T-helper 2 cell (primary cell): Measurements from ENCODE around the gene MTURN.

ENCODE experiments used
- DNase-seq, 5 experiments: peaks; one replicate each; pipeline versions ENCODE4 v3.0.0 to v3.0.0-alpha.2; 2012 to 2022

Gene MTURN

GRCh38 chr7:30162622-30163124 is 27.9 kb downstream of the MTURN start:
- peak in 1 of 5 experiments; percentile 35 for DNase-seq

DNA sequence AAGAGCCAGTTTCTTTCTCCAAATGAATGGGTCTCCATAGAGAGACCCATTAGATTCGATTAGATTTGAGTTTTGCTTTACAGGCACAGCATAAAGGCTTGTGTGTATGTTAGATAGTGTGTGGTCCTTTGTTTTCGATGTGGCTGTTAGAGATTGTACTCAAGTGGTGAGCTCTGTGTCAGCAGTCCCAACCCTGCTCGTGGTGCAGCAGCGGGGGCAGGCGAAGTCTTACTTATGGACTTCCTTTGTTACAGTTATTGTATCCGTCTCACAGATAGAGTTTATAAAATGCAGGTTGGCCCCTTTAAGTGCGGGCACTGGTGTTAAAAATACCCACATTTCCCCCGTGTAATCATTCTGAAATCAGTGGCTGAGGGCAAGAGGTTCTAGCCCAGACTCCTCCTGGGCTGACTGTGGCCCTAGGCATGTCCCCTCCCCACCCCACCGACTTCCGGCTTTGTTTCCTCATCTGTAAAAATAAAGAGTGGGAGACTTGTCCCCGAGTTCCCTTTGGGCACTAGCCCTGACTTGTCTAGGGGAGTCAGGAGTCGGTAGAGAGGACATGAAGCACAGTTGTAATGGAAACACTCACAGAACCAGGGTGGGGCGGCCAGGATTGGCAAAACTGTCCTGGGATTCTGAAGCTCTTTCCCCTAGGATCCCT is 28.6 kb downstream of the MTURN start:
- DNase-seq: peak in 2 of 5 experiments; percentile 38 to 66

DNA sequence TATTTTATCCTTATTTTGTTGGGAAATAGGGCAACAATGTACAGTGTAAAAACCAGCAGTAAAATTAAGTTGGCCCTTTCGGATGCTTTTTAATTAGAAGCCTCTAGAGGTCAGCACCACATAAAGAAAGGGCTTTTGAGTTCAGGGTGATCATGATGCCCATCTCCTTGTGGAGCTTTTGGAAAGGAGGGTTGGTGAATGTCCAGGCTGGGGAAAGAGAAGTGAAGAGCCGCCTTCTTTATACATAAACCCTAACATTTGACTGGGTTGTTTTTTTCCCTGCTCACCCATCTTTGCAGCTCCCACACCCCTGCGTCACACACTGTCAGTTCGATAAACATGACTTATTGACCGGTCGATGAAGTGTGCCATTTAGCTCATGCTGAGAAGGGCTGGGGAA is 29.8 kb downstream of the MTURN start:
- DNase-seq: peak in 1 of 5 experiments; percentile 26

GRCh38 chr7:30165590-30165989 is 30.8 kb downstream of the MTURN start:
- DNase-seq: no peak

DNA sequence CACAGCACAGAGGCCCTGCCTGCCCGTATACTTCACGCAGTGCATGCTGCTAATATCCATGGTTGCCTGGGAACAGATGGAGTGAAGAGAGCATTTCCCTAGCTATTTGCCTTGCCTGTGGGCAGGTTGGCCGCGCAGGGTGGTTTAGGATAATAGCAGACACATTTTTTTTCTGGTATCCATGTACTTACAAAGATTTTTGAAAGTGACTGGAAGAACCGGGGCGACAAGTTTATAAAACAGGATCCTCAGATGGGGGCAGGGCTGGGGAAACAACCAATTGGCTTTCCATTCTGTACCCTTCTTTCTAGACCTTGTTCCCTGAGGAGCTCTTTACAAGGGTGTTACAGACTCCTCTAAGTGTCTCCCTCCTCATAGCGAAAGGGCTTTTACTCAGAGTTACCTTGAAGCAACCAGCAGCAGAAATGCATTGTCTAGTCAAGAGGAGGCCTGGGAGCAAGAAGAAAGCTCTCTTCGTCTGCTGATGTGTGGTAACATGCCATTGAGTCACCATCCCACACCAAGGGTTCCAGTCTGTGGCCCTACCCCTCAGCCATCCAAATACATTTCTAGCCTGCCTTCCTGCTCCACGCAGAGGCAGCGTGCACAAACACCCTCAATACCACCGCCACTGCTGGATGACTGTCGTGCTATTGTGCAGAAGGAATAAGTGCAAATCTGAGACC is 31.5 kb downstream of the MTURN start:
- DNase-seq: no peak

DNA sequence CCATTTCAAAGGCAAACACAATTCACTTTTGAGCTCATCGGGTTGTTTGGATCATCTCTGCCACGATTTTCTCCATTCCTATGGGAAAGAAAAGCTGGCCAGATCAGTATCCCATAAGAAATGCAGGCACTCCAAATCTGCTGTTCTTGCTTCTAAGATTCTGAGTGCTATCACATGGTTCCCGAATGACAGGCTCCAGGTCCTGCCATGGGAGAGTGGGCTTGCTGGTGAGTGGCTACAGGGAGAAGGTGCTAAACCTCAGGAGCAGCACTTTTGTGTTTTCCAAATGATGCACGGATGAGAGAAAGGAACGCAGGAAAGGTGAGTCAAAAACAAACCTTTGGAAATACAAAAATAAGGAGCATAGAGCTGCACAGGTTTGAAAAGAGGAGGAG is 32.1 kb downstream of the MTURN start:
- DNase-seq: no peak

DNA sequence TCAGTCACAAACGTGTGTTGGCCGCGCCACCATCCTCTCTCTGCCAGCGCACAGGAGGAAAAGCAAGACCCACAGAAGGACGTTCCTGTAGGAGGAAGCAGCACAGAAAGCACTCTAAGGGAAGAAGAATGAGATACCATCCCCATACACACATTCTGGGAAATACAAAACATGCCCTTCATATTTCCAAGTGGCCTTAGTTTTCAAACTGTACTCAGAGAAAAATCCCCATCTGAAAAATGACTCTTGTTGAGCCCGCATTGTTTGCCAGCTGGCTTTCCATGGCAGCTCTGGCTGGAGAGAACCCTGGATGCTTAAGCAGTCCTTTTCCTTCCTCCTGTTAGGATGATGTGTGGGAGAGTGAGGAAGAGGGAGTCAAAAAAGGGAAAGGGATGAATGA is 33.1 kb downstream of the MTURN start:
- no peak for DNase-seq

- DNase-seq: no peak
These were observed 34.2 kb downstream of the MTURN start for GRCh38 chr7:30168835-30169573.

- DNase-seq: no peak
These were observed 34.8 kb downstream of the MTURN start for GRCh38 chr7:30169579-30169978.

- no peak for DNase-seq
These were observed 35.9 kb downstream of the MTURN start for GRCh38 chr7:30170476-30171205.

GRCh38 chr7:30171766-30172447 is 37.1 kb downstream of the MTURN start:
- DNase-seq: no peak

GRCh38 chr7:30172451-30172850 is 37.7 kb downstream of the MTURN start:
- DNase-seq: no peak

GRCh38 chr7:30173058-30173897 is 38.5 kb downstream of the MTURN start:
- DNase-seq: peak in 1 of 5 experiments; percentile 7

DNA sequence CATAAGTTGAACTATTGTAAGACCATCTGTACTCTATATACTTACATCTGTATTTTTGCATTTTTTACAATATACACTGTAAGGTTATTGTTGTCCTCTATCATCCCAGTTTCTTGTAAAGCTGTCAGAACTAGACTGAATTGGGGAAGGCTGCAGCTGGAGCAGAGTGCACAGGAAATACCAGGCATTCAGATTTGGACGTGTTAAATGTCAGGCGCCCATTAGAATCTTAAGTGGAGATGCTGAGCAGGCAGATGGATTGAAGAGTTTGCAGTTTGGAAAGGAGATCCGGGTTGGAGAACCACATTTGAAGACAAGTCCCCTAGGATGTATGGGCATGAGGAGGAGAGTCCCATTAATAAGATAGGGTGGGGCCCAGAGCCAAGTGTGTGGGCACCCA is 40.4 kb downstream of the MTURN start:
- DNase-seq: no peak

GRCh38 chr7:30175636-30176147 is 40.9 kb downstream of the MTURN start:
- DNase-seq: no peak

GRCh38 chr7:30176463-30177109 is 41.8 kb downstream of the MTURN start:
- no peak for DNase-seq

GRCh38 chr7:30177186-30177585 is 42.4 kb downstream of the MTURN start:
- no peak for DNase-seq

DNA sequence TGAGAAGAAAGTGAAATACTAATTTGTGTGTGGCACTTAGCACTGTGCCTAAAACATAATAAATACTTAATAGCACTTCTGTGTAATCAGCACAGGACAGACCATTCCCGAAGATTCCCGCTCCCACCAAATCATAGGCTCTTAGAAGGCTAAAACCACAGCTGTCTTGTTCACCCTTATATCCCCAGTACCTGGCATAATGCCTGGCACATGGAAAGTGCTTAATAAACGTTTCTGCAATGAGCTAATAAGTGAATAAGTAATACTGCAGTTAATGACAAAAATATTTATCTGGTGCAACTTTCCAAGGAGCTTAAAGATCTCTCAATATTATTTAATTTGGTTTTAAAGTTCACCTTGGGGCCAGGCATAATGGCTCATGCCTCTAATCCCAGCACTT is 43.2 kb downstream of the MTURN start:
- DNase-seq: no peak

DNA sequence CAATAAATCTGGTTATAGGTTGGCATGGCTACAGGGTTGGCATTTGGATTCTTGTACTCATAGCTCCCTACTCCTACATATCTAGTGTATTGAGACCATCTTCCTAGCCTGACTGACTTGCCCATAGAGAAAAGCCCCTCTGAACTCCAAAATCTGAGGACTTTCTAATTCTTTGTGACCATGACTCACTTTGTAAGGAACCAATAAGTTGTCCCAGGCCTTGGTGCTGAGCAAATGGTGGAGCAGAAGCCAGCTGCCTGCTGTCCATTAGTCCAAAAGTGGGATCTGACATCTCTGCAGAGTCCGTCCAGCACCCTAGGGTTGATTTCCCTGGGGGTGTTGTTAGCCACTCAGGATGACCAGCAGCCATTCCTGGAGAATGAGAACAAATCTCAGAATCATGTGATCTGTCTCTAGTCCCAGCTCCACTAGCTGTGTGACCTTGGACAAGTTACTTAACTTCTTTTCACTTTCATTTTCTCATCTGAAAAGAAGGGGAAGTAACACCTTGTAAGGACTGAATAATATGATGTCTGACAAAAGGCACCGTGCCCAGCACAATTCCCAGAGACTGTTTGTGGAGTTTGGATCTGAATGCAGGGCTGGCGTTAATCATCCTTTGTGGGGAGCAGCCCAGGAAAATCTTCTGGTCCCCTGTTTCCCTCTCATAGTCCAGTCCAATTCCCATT is 44.1 kb downstream of the MTURN start:
- no peak for DNase-seq

DNA sequence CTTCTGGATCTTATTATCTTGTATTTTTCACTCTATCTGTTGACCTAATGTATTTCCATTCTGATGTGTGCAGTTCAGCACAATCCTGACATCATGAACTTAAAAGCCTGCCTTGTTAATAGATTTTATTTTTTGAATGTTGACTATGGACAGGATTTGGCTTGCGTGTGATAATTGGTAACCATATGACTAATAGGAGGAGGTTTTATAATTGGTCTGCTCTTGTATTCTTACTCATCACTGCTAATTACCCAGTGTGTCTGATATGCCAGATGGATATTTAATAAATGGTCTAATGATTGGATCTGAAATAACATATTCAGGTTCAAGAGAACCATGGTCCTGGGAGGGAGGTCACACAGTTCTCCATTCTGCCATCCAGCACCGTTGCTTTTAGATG is 45.9 kb downstream of the MTURN start:
- no peak for DNase-seq
